Endothelial cell of umbilical vein (primary cell): ENCODE measurements around the gene NAP1L4. TPM values are rescaled to one million over a fixed set of nuclear protein-coding genes. Genes with fewer than 3 reads are reported as not detected.

Source experiments
- BruUV-seq: library from RNA; stranded (reverse); fragments of 400-500 nt; replicated peaks from 2 replicates; lab custom pipeline; 2021; lab: Mats Ljungman, UMichigan
- CTCF ChIA-PET: fragments of 300-600, 350-600 bp; sonication (Branson Sonifier 250); formaldehyde crosslinking; loops from one replicate; lab custom pipeline; 2021; ENCODE audit warnings: antibody characterized with exemption, inconsistent platforms; lab: Charles Lee
- POLR2A ChIA-PET: fragments of 300-600, 350-600 bp; sonication (Branson Sonifier 250); formaldehyde crosslinking; loops from one replicate; lab custom pipeline; 2021; ENCODE audit warnings: antibody characterized with exemption, inconsistent platforms; lab: Charles Lee
- DNase-seq: peaks from one replicate; pipeline ENCODE4 v3.0.0-alpha.2; 2011; ENCODE audit warnings: low read depth, low spot score
- FAIRE-seq: peaks from 2 replicates; lab custom pipeline; 2011; peaks lifted over from hg19 to GRCh38; lab: Jason Lieb, UNC
- H2AFZ ChIP-seq: 2 replicates; pipeline ENCODE4 v1.6.0; 2012; ENCODE audit warnings: low read depth, low read length, control low read depth, inconsistent platforms
- H3K27ac ChIP-seq: 2 replicates; pipeline ENCODE4 v1.5.1; 2011; ENCODE audit warnings: low read depth, mild to moderate bottlenecking, control low read depth, low read length, moderate library complexity; ENCODE audit not compliant: insufficient read depth
- H3K27me3 ChIP-seq, 2 experiments: 2 replicates each; pipeline versions ENCODE4 v1.6.0 to v1.6.1; 2011; ENCODE audit warnings: low read length in 2 of 2, mixed read lengths in 1 of 2; ENCODE audit not compliant: control insufficient read depth in 2 of 2, insufficient read depth in 2 of 2
- H3K36me3 ChIP-seq, 2 experiments: 2 replicates in 1 of 2; 3 replicates in 1 of 2; pipeline ENCODE4 v1.5.1; 2011; ENCODE audit warnings: low read length in 2 of 2, mild to moderate bottlenecking in 1 of 2, moderate library complexity in 1 of 2; ENCODE audit not compliant: control insufficient read depth in 2 of 2, insufficient read depth in 2 of 2; ENCODE audit errors: extremely low read depth in 1 of 2
- H3K4me1 ChIP-seq: 3 replicates; pipeline ENCODE4 v1.5.1; 2011; ENCODE audit warnings: mild to moderate bottlenecking, low read length; ENCODE audit not compliant: control insufficient read depth, insufficient read depth; ENCODE audit errors: extremely low read depth
- H3K4me2 ChIP-seq: 2 replicates; pipeline ENCODE4 v1.6.1; 2011; ENCODE audit warnings: low read length, control low read depth, mixed read lengths; ENCODE audit not compliant: insufficient read depth
- H3K4me3 ChIP-seq, 3 experiments: fragments of 200-600 bp in 1 of 3; sonication (generic), shearing (Covaris generic) in 1 of 3; replicated peaks in 1 of 3; 2 replicates each; pipeline ENCODE4 v1.5.1; 2011 to 2016; ENCODE audit warnings: control low read depth in 3 of 3, low read length in 3 of 3, mild to moderate bottlenecking in 2 of 3, inconsistent platforms in 1 of 3, low read depth in 1 of 3, moderate library complexity in 1 of 3; ENCODE audit not compliant: insufficient read depth in 1 of 3
- H3K79me2 ChIP-seq: 2 replicates; pipeline ENCODE4 v1.6.0; 2012; ENCODE audit warnings: low read length, inconsistent platforms; ENCODE audit not compliant: control insufficient read depth, insufficient read depth
- H3K9ac ChIP-seq: replicated peaks from 2 replicates; pipeline ENCODE3; 2011; ENCODE audit warnings: low read length, control low read depth; ENCODE audit not compliant: insufficient read depth; ENCODE audit errors: extremely low read depth
- H3K9me1 ChIP-seq: replicated peaks from 3 replicates; pipeline ENCODE4 v1.6.0; 2011; ENCODE audit warnings: mild to moderate bottlenecking, low read length; ENCODE audit not compliant: control insufficient read depth, insufficient read depth; ENCODE audit errors: extremely low read depth
- H3K9me3 ChIP-seq: replicated peaks from 2 replicates; pipeline ENCODE4 v1.5.1; 2012; ENCODE audit warnings: low read length, inconsistent platforms; ENCODE audit not compliant: control insufficient read depth, insufficient read depth
- H4K20me1 ChIP-seq: replicated peaks from 2 replicates; pipeline ENCODE3; 2011; ENCODE audit warnings: mild to moderate bottlenecking, low read length; ENCODE audit not compliant: control insufficient read depth, insufficient read depth; ENCODE audit errors: extremely low read depth
- CTCF ChIP-seq, 2 donors: IDR thresholded peaks; 1 replicate in 1 of 2; 2 replicates in 1 of 2; pipeline ENCODE4 v1.5.1; 2011; ENCODE audit warnings: low read length in 2 of 2, mild to moderate bottlenecking in 2 of 2, moderate library complexity in 2 of 2, control low read depth in 1 of 2, inconsistent platforms in 1 of 2, low read depth in 1 of 2; ENCODE audit not compliant: insufficient read depth in 1 of 2; ENCODE audit errors: extremely low read depth in 1 of 2
- EZH2 ChIP-seq: IDR thresholded peaks from 2 replicates; pipeline ENCODE4 v1.6.1; 2012; ENCODE audit warnings: borderline replicate concordance, low read depth, mild to moderate bottlenecking, moderate library complexity, low read length, inconsistent platforms; ENCODE audit not compliant: severe bottlenecking
- FOS ChIP-seq: IDR thresholded peaks from 2 replicates; pipeline ENCODE4 v1.6.1; 2011; ENCODE audit warnings: mild to moderate bottlenecking, low read length, moderate library complexity, borderline replicate concordance; ENCODE audit not compliant: insufficient read depth
- GATA2 ChIP-seq: IDR thresholded peaks from 2 replicates; pipeline ENCODE4 v1.7.0; 2011; ENCODE audit warnings: low read depth, mild to moderate bottlenecking, moderate library complexity, mixed read lengths, low read length; ENCODE audit not compliant: insufficient read length, insufficient read depth
- JUN ChIP-seq: IDR thresholded peaks from 2 replicates; pipeline ENCODE4 v1.6.1; 2011; ENCODE audit warnings: borderline replicate concordance, low read depth; ENCODE audit not compliant: insufficient read length, insufficient read depth
- MAX ChIP-seq: IDR thresholded peaks from 2 replicates; pipeline ENCODE4 v1.6.1; 2011; ENCODE audit not compliant: insufficient read depth, insufficient read length
- POLR2A ChIP-seq: IDR thresholded peaks from 2 replicates; pipeline ENCODE4 v1.6.1; 2012; ENCODE audit warnings: low read depth, mild to moderate bottlenecking, control low read depth, low read length
- dilution Hi-C: fragments of 300-500 bp; cut with MboI; formaldehyde crosslinking; loops from one replicate; pipeline ENCODE4 v1.15.0; 2019; ENCODE audit warnings: low sequenced_read_pairs; ENCODE audit not compliant: extremely low pct_ligation_motif_present
- intact Hi-C: fragments of 100-400 bp; cut with micrococcal nuclease; formaldehyde crosslinking; loops from one replicate; pipeline ENCODE4 v1.10.0; 2022
- polyA plus RNA-seq, 4 experiments: library from polyadenylated mRNA; depleted of rRNA in 3 of 4; stranded (reverse) in 3 of 4; unstranded in 1 of 4; fragments of >200 nt; gene quantifications; 2 replicates each; pipeline versions ENCODE4 v1.2.1 to v1.2.3, GENCODE V29; 2011 to 2012; ENCODE audit warnings: missing spikeins in 1 of 4
- total RNA-seq: library from RNA; stranded (reverse); gene quantifications from 2 replicates; pipeline ENCODE4 v1.2.3, GENCODE V29; 2021

NAP1L4 gene
- total and polyA plus RNA-seq, 2 donors (not counting 3 experiments of a cell fraction or from before 2014, with no cell fraction given), result 100.0 to 177 TPM

GRCh38 chr11:2994336-2994730, 2.2 kb upstream of the NAP1L4 start:
- dilution Hi-C loops (no loop called here), intact Hi-C loops (loop anchor here (10.0 kb wide), 1 partner anchor 460 kb away; no protein-coding TSS in a partner anchor)
- no peak overlapping the region for H3K9ac ChIP-seq
- no peaks in the 10 kb centered on the region for H3K27me3 ChIP-seq
- FAIRE-seq, result no peak
- H3K79me2 ChIP-seq, result peaks cover 25% of the 10 kb centered on the region
- no peak for TF ChIP-seq MAX
- no peak for TF ChIP-seq GATA2
- TF ChIP-seq EZH2, result no peak
- no peak for TF ChIP-seq CTCF (IDR thresholded peaks at IDR 0.05; ENCODE audit: extremely low read depth in 1 of 2, insufficient read depth in 1 of 2, low read depth in 1 of 2, low read length in 2 of 2)
- no peak for TF ChIP-seq POLR2A
- no peak for TF ChIP-seq FOS
- TF ChIP-seq JUN, result no peak
- POLR2A ChIA-PET, result no interaction called here
- CTCF ChIA-PET, result interaction anchor here (1.5 kb wide), 1 partner anchor 463 kb away, joined by 3 read pairs; no protein-coding TSS in a partner anchor
- no TSS peak for BruUV-seq
- peaks cover 16% of the 10 kb centered on the region for H3K4me1 ChIP-seq
- H3K36me3 ChIP-seq, result no peaks in the 10 kb centered on the region
- peaks cover 4% of the 10 kb centered on the region for H4K20me1 ChIP-seq
- H2AFZ ChIP-seq, result no peak overlapping the region
- H3K4me3 ChIP-seq, result no peak overlapping the region
- H3K9me1 ChIP-seq, result no peaks in the 10 kb centered on the region
- DNase-seq, result no peak
- H3K9me3 ChIP-seq, result no peaks in the 10 kb centered on the region
- H3K4me2 ChIP-seq, result no peak overlapping the region
- H3K27ac ChIP-seq, result no peak overlapping the region
